Activated effector memory CD4-positive, alpha-beta T cell treated with Interleukin-2 at 50 U/mL for 16 hours (primary cell): ENCODE measurements around the gene RNF31.
A peak's percentile ranks its signal among the peaks of the same experiment; 100 is the strongest.

Source experiments
- DNase-seq: peaks from one replicate; pipeline ENCODE4 v3.0.0-alpha.2; 2020

RNF31 gene

GRCh38 chr14:24138396-24139271, 8.7 kb upstream of the RNF31 start:
- no peak for DNase-seq

- no peak for DNase-seq
These were observed 7.9 kb upstream of the RNF31 start for GRCh38 chr14:24139272-24139934.

- peak; percentile 99 for DNase-seq
These were observed 6.0 kb upstream of the RNF31 start, which contains the start of gene EMC9 for GRCh38 chr14:24141097-24141880. EMC9 (minus strand) TSS chr14:24141591; CDS start chr14:24141304, 287 bp downstream.

- DNase-seq: no peak
These were observed 3.8 kb upstream of the RNF31 start for GRCh38 chr14:24143511-24143910.

- DNase-seq: no peak
These were observed 2.8 kb upstream of the RNF31 start for GRCh38 chr14:24144451-24144850.

GRCh38 chr14:24145219-24145618, 2.1 kb upstream of the RNF31 start:
- DNase-seq: no peak

GRCh38 chr14:24145690-24146452, 1.4 kb upstream of the RNF31 start:
- DNase-seq: no peak

GRCh38 chr14:24146453-24146977, 783 bp upstream of the RNF31 start, which contains the start of gene PSME2:
PSME2 (minus strand) TSS chr14:24146610; CDS start chr14:24146581, 29 bp downstream.
- DNase-seq: peak; percentile 74

- DNase-seq: no peak
These were observed 597 bp downstream of the RNF31 start for GRCh38 chr14:24147761-24148428.

- no peak for DNase-seq
These were observed 2.1 kb downstream of the RNF31 start for GRCh38 chr14:24149302-24149969.

- DNase-seq: no peak
These were observed 2.8 kb downstream of the RNF31 start for GRCh38 chr14:24150061-24150460.

- DNase-seq: no peak
These were observed 3.3 kb downstream of the RNF31 start for GRCh38 chr14:24150567-24150966.

- DNase-seq: no peak
These were observed 3.7 kb downstream of the RNF31 start for GRCh38 chr14:24150993-24151392.

GRCh38 chr14:24151404-24152080, 4.2 kb downstream of the RNF31 start:
- DNase-seq: no peak

GRCh38 chr14:24155100-24155499, 7.8 kb downstream of the RNF31 start:
- DNase-seq: no peak

- no peak for DNase-seq
These were observed 9.5 kb downstream of the RNF31 start for GRCh38 chr14:24156840-24157239.

GRCh38 chr14:24157331-24157730, 10.0 kb downstream of the RNF31 start:
- no peak for DNase-seq

GRCh38 chr14:24159777-24160498, 12.6 kb downstream of the RNF31 start:
- DNase-seq: no peak

- no peak for DNase-seq
These were observed 13.2 kb downstream of the RNF31 start for GRCh38 chr14:24160499-24160849.
